Mesenteric fat pad (tissue), 1 donor: Measurements from ENCODE around the gene PCDH15. TPM values are rescaled to one million over a fixed set of nuclear protein-coding genes. Genes with fewer than 3 reads are reported as not detected.

Source experiments
- DNase-seq: peaks from one replicate; pipeline ENCODE4 v3.0.0-alpha.2; 2020; ENCODE audit warnings: low spot score
- long read RNA-seq: library from polyadenylated mRNA; unstranded; transcript quantifications from one replicate; pipeline ENCODE4 v2.0.0, GENCODE V29; 2020
- total RNA-seq: library from RNA; stranded (reverse); fragmentation: NEBNext Ultra II Directional; extraction: Animal tissue kit (Norgen Biotek cat#: 25700); gene quantifications from one replicate; pipeline ENCODE4 v1.2.1, GENCODE V29; 2021
- donor health status: DM: yes; HTN: yes; CAD: no.

The PCDH15 gene
- total RNA-seq, result not detected
- long read RNA-seq, result 0 reads

- no peak for DNase-seq
These were observed at the start of gene PCDH15 for GRCh38 chr10:54800741-54801421. PCDH15 (minus strand) TSS chr10:54801231; CDS start chr10:54664262, 136,969 bp downstream.

GRCh38 chr10:54843932-54844331 lies 42.9 kb upstream of the PCDH15 start:
- DNase-seq, result no peak

GRCh38 chr10:54843085-54843646 lies 42.1 kb upstream of the PCDH15 start:
- no peak for DNase-seq

- no peak for DNase-seq
These were observed 36.4 kb upstream of the PCDH15 start for GRCh38 chr10:54837479-54837878.

- no peak for DNase-seq
These were observed 32.0 kb upstream of the PCDH15 start for GRCh38 chr10:54833029-54833428.

GRCh38 chr10:54826994-54827560 lies 26.0 kb upstream of the PCDH15 start:
- no peak for DNase-seq

- no peak for DNase-seq
These were observed 14.6 kb upstream of the PCDH15 start for GRCh38 chr10:54815583-54815982.

GRCh38 chr10:54808186-54808935 lies 7.3 kb upstream of the PCDH15 start:
- DNase-seq, result no peak

- no peak for DNase-seq
These were observed 1.5 kb downstream of the PCDH15 start for GRCh38 chr10:54799506-54799905.

- no peak for DNase-seq
These were observed 3.3 kb downstream of the PCDH15 start for GRCh38 chr10:54797636-54798321.

GRCh38 chr10:54796881-54797280 lies 4.2 kb downstream of the PCDH15 start:
- no peak for DNase-seq

GRCh38 chr10:54776622-54777021 lies 24.4 kb downstream of the PCDH15 start:
- no peak for DNase-seq

GRCh38 chr10:54772468-54773122 lies 28.4 kb downstream of the PCDH15 start:
- no peak for DNase-seq

GRCh38 chr10:54769051-54769450 lies 32.0 kb downstream of the PCDH15 start:
- DNase-seq, result no peak

GRCh38 chr10:54758791-54759190 lies 42.2 kb downstream of the PCDH15 start:
- no peak for DNase-seq

GRCh38 chr10:54749623-54750022 lies 51.4 kb downstream of the PCDH15 start:
- no peak for DNase-seq

GRCh38 chr10:54745436-54745835 lies 55.6 kb downstream of the PCDH15 start:
- DNase-seq, result no peak

GRCh38 chr10:54742416-54742815 lies 58.6 kb downstream of the PCDH15 start:
- no peak for DNase-seq

- no peak for DNase-seq
These were observed 72.5 kb downstream of the PCDH15 start for GRCh38 chr10:54728511-54728910.

- DNase-seq, result no peak
These were observed 79.0 kb downstream of the PCDH15 start for GRCh38 chr10:54722075-54722474.

GRCh38 chr10:54710918-54711317 lies 90.1 kb downstream of the PCDH15 start:
- no peak for DNase-seq
